BJ (cell line): ENCODE measurements around the gene SPTB. TPM values are rescaled to one million over a fixed set of nuclear protein-coding genes. Genes with fewer than 3 reads are reported as not detected.
A peak's percentile ranks its signal among the peaks of the same experiment; 100 is the strongest.

Source experiments
- CTCF ChIA-PET: fragments of 350-600 bp; formaldehyde crosslinking; extraction: SDS; loops from one replicate; lab custom pipeline; 2021; ENCODE audit warnings: antibody characterized with exemption, inconsistent platforms; lab: Yijun Ruan, JAX
- POLR2A ChIA-PET: fragments of 300-600 bp; sonication (Branson Sonifier 250); formaldehyde crosslinking; extraction: SDS; loops from one replicate; lab custom pipeline; 2021; ENCODE audit warnings: antibody characterized with exemption; lab: Charles Lee
- DNase-seq: peaks from one replicate; pipeline ENCODE4 v3.0.0-alpha.2; 2011; ENCODE audit warnings: low read depth
- H3K27me3 ChIP-seq: 2 replicates; pipeline ENCODE4 v1.6.0; 2011; ENCODE audit warnings: low read length; ENCODE audit not compliant: control insufficient read depth, insufficient read depth
- H3K36me3 ChIP-seq: 2 replicates; pipeline ENCODE4 v1.5.1; 2011; ENCODE audit warnings: low read length; ENCODE audit not compliant: control insufficient read depth, insufficient read depth
- H3K4me3 ChIP-seq: 2 replicates; pipeline ENCODE4 v1.5.1; 2011; ENCODE audit warnings: low read depth, mild to moderate bottlenecking, control low read depth, low read length
- polyA plus RNA-seq: library from polyadenylated mRNA; depleted of rRNA; stranded (reverse); fragments of >200 nt; gene quantifications from 2 replicates; pipeline ENCODE4 v1.2.3, GENCODE V29; 2011
- TF ChIP-seq, protein P1 (sequence below): IDR thresholded peaks from 2 replicates; pipeline ENCODE4 v1.5.1; 2011; ENCODE audit warnings: low read depth, mild to moderate bottlenecking, control low read depth, inconsistent platforms, low read length, moderate library complexity; ENCODE audit not compliant: insufficient read depth

SPTB gene
- polyA plus RNA-seq, 1 experiment = 0.02 TPM

DNA sequence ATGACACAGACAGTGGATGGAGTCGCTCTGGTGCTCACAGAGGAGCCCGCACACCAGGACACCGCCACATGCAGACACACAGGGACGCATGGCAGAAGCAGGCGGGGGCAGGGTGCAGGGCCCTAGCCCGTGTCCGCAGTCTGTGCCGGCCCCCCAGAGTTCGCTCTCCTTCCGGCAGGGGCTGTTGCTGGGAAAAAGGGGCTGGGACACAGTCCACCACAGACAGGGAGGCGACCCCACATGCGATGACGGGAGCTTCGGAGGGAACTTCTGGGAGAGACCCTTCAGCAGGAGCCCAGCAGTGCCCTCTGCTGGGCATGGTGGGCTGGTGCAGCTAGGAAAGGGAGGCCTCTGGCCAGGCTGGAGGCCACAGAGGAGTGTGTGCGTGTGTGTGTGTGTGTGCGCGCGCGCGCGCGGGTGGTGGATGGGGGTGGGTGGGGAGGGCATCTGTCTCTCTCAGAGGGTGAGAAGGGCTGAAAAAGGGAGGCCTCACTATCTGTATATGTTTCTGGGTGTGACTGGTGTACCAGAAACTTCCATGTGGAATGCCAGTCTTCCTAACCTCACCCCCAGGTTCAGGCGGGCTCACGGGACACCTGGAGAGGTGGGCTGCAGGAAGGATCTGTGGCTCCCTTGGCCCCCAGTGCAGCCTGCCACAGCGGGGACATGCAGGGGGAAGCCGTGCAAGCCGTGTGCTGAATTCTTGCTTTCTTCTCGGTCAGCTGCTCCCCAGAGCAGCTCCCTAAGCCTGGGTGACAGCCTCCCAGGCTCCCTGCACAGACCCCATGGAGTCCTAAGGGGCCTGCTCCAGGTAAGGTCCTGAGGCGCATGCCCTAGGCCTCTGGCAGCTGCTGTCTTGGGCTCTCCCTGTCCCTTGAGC, 114.8 kb downstream of the SPTB start:
- ChIA-PET POLR2A (no interaction called here), CTCF (interaction anchor here (0.6 to 2.9 kb wide), 37 partner anchors 9 to 430 kb away, joined by 3 to 63 read pairs (median 3); partner anchors contain the start of genes HSPA2 and PLEKHG3)
- no peak for DNase-seq
- TF ChIP-seq, protein P1, sequence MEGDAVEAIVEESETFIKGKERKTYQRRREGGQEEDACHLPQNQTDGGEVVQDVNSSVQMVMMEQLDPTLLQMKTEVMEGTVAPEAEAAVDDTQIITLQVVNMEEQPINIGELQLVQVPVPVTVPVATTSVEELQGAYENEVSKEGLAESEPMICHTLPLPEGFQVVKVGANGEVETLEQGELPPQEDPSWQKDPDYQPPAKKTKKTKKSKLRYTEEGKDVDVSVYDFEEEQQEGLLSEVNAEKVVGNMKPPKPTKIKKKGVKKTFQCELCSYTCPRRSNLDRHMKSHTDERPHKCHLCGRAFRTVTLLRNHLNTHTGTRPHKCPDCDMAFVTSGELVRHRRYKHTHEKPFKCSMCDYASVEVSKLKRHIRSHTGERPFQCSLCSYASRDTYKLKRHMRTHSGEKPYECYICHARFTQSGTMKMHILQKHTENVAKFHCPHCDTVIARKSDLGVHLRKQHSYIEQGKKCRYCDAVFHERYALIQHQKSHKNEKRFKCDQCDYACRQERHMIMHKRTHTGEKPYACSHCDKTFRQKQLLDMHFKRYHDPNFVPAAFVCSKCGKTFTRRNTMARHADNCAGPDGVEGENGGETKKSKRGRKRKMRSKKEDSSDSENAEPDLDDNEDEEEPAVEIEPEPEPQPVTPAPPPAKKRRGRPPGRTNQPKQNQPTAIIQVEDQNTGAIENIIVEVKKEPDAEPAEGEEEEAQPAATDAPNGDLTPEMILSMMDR = peak; percentile 96
- Histone ChIP-seq H3K36me3 (no peaks in the 10 kb centered on the region), H3K27me3 (no peaks in the 10 kb centered on the region), H3K4me3 (peak overlapping the region; percentile 28)

DNA sequence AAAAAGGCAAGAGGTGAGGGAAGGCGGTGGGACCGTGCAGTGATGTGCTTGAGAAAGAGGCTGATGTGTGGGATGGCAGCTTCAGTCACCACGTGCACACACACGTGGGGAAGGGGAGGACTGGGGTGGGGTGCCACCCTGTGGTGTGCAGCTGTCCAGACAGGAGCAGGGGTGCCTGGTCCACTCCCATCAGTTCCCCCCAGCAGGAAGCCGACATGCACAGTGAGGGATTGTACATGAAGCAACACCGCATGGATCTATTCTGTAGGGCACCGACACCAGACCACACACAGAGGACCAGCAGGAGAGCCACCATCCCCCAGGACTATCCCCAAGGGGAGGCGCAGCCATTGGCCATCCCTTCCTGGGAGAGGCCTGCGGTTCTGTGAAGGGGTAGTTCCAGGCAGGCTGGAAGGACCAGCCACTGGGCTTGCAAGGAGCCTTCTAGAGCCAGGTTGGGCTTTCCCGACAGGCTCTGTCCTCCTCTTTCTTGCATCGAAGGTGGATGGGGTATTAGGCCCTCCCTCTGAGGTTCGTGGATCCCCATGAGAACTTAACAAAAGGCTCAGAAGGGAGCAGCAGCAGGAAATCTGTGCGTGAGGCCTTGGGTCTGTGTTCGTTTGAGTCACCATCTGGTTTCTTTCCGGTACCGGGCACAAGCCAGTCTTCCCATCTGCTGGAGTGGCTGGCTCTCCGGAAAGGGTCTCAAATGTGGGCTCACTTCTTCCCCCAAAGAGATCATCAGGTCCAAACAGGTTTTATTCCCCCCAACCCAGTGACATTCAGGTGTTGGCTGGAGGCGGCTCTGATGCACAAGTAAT, 115.7 kb downstream of the SPTB start:
- Histone ChIP-seq H3K27me3 (no peaks in the 10 kb centered on the region), H3K36me3 (no peaks in the 10 kb centered on the region), H3K4me3 (no peak overlapping the region)
- ChIA-PET POLR2A (no interaction called here), CTCF (interaction anchor here (0.6 to 2.9 kb wide), 30 partner anchors 9 to 425 kb away, joined by 3 to 63 read pairs (median 4); partner anchors contain the start of genes HSPA2 and PLEKHG3)
- no peak for DNase-seq
- TF ChIP-seq, protein P1 = peak; percentile 29; the same call in 1 of the 2 replicates

DNA sequence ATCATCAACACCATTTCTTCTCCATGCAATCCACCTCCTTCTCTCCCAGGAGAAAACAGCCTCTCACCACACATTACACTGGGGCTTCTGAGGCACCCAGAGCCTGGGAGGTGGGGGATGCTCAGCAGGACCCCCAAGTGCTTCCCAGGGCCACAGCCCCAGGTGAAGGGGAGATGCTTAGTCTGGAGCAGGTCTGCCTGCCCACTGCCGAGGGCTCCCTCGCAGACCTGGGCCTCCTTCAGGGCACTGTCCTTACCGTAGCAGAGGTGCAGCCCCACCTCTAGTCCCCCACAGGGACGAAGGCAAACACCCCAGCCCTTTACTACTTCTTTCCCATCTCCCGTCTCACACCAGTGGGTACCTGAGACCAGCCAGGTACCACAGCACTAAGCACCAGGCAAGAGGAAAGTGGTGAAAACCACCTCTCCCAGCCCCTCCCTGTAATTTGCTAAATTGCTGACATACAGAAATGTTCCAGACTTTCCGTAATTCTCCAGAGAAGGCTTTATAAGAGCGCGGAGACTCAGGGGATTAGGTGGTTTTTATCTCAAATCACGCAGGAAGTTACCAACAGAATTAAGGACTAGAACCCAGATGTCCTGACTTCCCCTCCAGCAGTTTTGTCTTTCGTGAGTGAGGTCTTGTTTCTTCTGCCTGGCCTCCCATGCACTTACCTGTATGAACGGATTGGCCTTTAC, 116.5 kb downstream of the SPTB start:
- no peak for DNase-seq
- TF ChIP-seq, protein P1 = no peak

DNA sequence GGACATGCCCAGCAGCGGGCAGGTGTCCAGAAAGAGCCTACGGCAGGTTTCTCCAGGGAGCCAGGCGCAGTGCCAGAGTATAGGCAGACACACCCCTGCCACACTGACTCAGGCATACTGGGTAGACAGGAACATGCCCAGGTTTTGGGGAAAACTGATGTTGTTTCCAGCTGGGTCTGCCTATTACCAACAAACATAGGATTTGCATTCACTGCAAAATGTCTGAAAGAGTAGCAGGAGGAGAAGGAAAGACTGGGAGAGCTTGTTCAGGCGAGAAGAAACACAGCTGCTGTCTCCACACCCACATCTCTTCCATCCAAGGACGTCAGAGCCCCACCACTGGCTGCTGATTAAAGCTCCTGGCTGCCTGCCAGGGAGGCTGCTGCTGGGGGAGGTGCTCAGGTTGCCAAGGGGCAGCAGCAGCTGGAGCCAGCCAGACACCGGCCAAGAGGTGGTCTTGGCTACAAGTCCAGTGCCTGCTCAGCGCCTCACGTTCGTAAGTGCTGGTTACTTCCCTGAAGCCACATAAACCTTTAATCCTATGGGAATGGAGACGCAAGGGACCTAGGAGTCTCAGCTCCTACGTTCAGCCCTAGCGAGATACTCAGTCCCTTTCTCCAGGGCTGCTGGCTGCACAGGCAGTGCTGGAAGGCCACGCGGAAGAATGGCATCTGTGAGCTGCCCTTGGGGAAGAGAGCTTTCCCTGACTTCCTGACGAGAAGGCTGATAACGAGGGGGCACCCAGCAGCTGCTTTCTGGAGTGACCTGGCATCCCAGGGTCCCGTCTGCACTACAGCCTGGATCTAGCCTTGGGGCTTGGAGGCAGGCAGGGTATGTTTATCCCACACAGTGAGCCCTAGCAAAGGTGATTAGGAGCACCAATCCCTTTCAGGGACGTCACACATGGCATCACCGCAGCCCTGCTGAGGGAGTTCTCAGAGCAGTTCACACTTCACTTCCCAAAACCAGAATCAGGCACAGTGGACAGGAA, 117.4 kb downstream of the SPTB start:
- DNase-seq = no peak
- Histone ChIP-seq H3K36me3 (no peaks in the 10 kb centered on the region), H3K27me3 (no peaks in the 10 kb centered on the region), H3K4me3 (no peak overlapping the region)
- TF ChIP-seq, protein P1 = no peak
- CTCF ChIA-PET = interaction anchor here (0.7 to 5.3 kb wide), 15 partner anchors 10 to 423 kb away, joined by 3 to 51 read pairs (median 5); no protein-coding TSS in a partner anchor
- POLR2A ChIA-PET = no interaction called here

More for the DNA sequence above, 116.5 kb downstream of the SPTB start:
- ChIA-PET POLR2A (no interaction called here), CTCF (interaction anchor here (1.3 to 5.3 kb wide), 7 partner anchors 9 to 424 kb away, joined by 3 to 51 read pairs (median 8); no protein-coding TSS in a partner anchor)
- Histone ChIP-seq H3K4me3 (no peak overlapping the region), H3K36me3 (no peaks in the 10 kb centered on the region), H3K27me3 (no peaks in the 10 kb centered on the region)
